Measurements from ENCODE around the gene KAZN. TPM values are rescaled to one million over a fixed set of nuclear protein-coding genes. Genes with fewer than 3 reads are reported as not detected.
"Not testable (repeated sequence)": the region's sequence is repeated elsewhere in the genome, so short reads cannot be mapped to it uniquely, and the experiment has no call there.

KAZN gene
- total RNA-seq, 1 experiment from 2014 or later = 2.4 TPM

GRCh38 chr1:14577261-14577660 is 21.2 kb upstream of the KAZN start:
- Mint-ChIP-seq H3K4me1 (ENCODE audit: low read depth, unreplicated experiment) (no peaks in the 10 kb centered on the region), H3K4me3 (ENCODE audit: unreplicated experiment) (no peak overlapping the region), H3K27ac (ENCODE audit: unreplicated experiment) (no peak overlapping the region), H3K36me3 (ENCODE audit: insufficient read depth, unreplicated experiment) (no peaks in the 10 kb centered on the region), H3K27me3 (ENCODE audit: insufficient read depth, unreplicated experiment) (peaks cover 19% of the 10 kb centered on the region), H3K9me3 (ENCODE audit: unreplicated experiment) (peaks cover 36% of the 10 kb centered on the region)
- no peaks in the 10 kb centered on the region for H3K9me3 ChIP-seq
- TF ChIP-seq CTCF (IDR thresholded peaks at IDR 0.05; ENCODE audit: insufficient read depth in 1 of 2, low read depth in 1 of 2, low read length in 1 of 2, severe bottlenecking in 1 of 2, unreplicated experiment in 1 of 2) = no peak
- H3K4me1 ChIP-seq = no peaks in the 10 kb centered on the region
- no peaks in the 10 kb centered on the region for H3K36me3 ChIP-seq (ENCODE audit: control insufficient read depth, insufficient read depth, low read length)
- ChIA-PET CTCF (no interaction called here), POLR2A (no interaction called here)
- intact Hi-C loops (cut with micrococcal nuclease; ENCODE audit: unreplicated experiment) = no loop called here
- no peak for DNase-seq
- H3K27me3 ChIP-seq (replicated peaks; ENCODE audit: control insufficient read depth, insufficient read depth, low read length) = no peaks in the 10 kb centered on the region
- BruUV-seq (replicated peaks) = no TSS peak
- H3K4me3 ChIP-seq (ENCODE audit: low read depth, low read length) = no peak overlapping the region

- H3K27me3 ChIP-seq (replicated peaks; ENCODE audit: control insufficient read depth, insufficient read depth, low read length) = no peaks in the 10 kb centered on the region
- Mint-ChIP-seq H3K27me3 (ENCODE audit: insufficient read depth, unreplicated experiment) (peaks cover 19% of the 10 kb centered on the region), H3K4me1 (ENCODE audit: low read depth, unreplicated experiment) (no peaks in the 10 kb centered on the region), H3K27ac (ENCODE audit: unreplicated experiment) (no peak overlapping the region), H3K9me3 (ENCODE audit: unreplicated experiment) (peaks cover 36% of the 10 kb centered on the region), H3K4me3 (ENCODE audit: unreplicated experiment) (no peak overlapping the region), H3K36me3 (ENCODE audit: insufficient read depth, unreplicated experiment) (no peaks in the 10 kb centered on the region)
- no peak overlapping the region for H3K4me3 ChIP-seq (ENCODE audit: low read depth, low read length)
- no peaks in the 10 kb centered on the region for H3K36me3 ChIP-seq (ENCODE audit: control insufficient read depth, insufficient read depth, low read length)
- ChIA-PET POLR2A (no interaction called here), CTCF (no interaction called here)
- DNase-seq = no peak
- H3K9me3 ChIP-seq = no peaks in the 10 kb centered on the region
- no TSS peak for BruUV-seq (replicated peaks)
- intact Hi-C loops (cut with micrococcal nuclease; ENCODE audit: unreplicated experiment) = no loop called here
- no peak for TF ChIP-seq CTCF (IDR thresholded peaks at IDR 0.05; ENCODE audit: insufficient read depth in 1 of 2, low read depth in 1 of 2, low read length in 1 of 2, severe bottlenecking in 1 of 2, unreplicated experiment in 1 of 2)
- H3K4me1 ChIP-seq = no peaks in the 10 kb centered on the region
Observed at GRCh38 chr1:14578156-14578555, 20.3 kb upstream of the KAZN start.

- H3K36me3 ChIP-seq (ENCODE audit: control insufficient read depth, insufficient read depth, low read length); intact Hi-C loops (cut with micrococcal nuclease; ENCODE audit: unreplicated experiment); DNase-seq; H3K4me1 Mint-ChIP-seq (ENCODE audit: low read depth, unreplicated experiment); H3K4me1 ChIP-seq; H3K27me3 ChIP-seq (replicated peaks; ENCODE audit: control insufficient read depth, insufficient read depth, low read length); H3K4me3 ChIP-seq (ENCODE audit: low read depth, low read length); CTCF ChIA-PET; H3K9me3 ChIP-seq; H3K4me3 Mint-ChIP-seq (ENCODE audit: unreplicated experiment); H3K27ac Mint-ChIP-seq (ENCODE audit: unreplicated experiment); H3K36me3 Mint-ChIP-seq (ENCODE audit: insufficient read depth, unreplicated experiment); POLR2A ChIA-PET; BruUV-seq (replicated peaks): not testable (repeated sequence)
- Mint-ChIP-seq H3K27me3 (ENCODE audit: insufficient read depth, unreplicated experiment) (peaks cover 14% of the 10 kb centered on the region), H3K9me3 (ENCODE audit: unreplicated experiment) (peaks cover 25% of the 10 kb centered on the region)
Observed at GRCh38 chr1:14580295-14580694, 18.2 kb upstream of the KAZN start.

DNA sequence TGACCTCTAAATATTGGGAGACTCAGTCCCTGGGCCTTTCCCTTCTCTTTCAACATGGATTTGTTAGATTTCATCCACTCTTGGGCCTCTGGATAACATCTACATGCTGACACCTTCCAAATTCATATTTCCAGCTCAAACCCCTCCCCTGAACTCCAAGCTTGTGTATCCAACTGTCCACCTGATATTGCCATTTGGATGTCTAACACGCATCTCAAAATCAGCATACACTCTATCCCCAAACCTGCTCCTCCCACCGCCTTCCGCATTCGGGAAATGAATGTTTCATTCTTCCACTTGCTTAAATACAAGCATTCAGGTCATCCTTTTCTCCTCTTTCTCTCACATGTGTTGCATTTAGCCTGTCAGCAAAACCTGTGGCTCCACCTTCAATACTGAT is 17.5 kb upstream of the KAZN start:
- peaks cover 14% of the 10 kb centered on the region for H3K27me3 Mint-ChIP-seq (ENCODE audit: insufficient read depth, unreplicated experiment)
- no peaks in the 10 kb centered on the region for H3K4me1 Mint-ChIP-seq (ENCODE audit: low read depth, unreplicated experiment)
- H3K27ac Mint-ChIP-seq (ENCODE audit: unreplicated experiment) = no peak overlapping the region
- no TSS peak for BruUV-seq (replicated peaks)
- peaks cover 21% of the 10 kb centered on the region for H3K9me3 Mint-ChIP-seq (ENCODE audit: unreplicated experiment)
- Histone ChIP-seq H3K9me3 (no peaks in the 10 kb centered on the region), H3K4me1 (no peaks in the 10 kb centered on the region), H3K27me3 (replicated peaks; ENCODE audit: control insufficient read depth, insufficient read depth, low read length) (no peaks in the 10 kb centered on the region), H3K36me3 (ENCODE audit: control insufficient read depth, insufficient read depth, low read length) (no peaks in the 10 kb centered on the region), H3K4me3 (ENCODE audit: low read depth, low read length) (no peak overlapping the region)
- CTCF ChIA-PET = no interaction called here
- no peaks in the 10 kb centered on the region for H3K36me3 Mint-ChIP-seq (ENCODE audit: insufficient read depth, unreplicated experiment)
- DNase-seq = no peak
- POLR2A ChIA-PET = no interaction called here
- H3K4me3 Mint-ChIP-seq (ENCODE audit: unreplicated experiment) = no peak overlapping the region
- intact Hi-C loops (cut with micrococcal nuclease; ENCODE audit: unreplicated experiment) = no loop called here
- TF ChIP-seq CTCF (IDR thresholded peaks at IDR 0.05; ENCODE audit: insufficient read depth in 1 of 2, low read depth in 1 of 2, low read length in 1 of 2, severe bottlenecking in 1 of 2, unreplicated experiment in 1 of 2) = no peak

Data from Caco-2 (cell line).